ENCODE data around the gene MAVS.
A peak's percentile ranks its signal among the peaks of the same experiment; 100 is the strongest.

MAVS gene

DNA sequence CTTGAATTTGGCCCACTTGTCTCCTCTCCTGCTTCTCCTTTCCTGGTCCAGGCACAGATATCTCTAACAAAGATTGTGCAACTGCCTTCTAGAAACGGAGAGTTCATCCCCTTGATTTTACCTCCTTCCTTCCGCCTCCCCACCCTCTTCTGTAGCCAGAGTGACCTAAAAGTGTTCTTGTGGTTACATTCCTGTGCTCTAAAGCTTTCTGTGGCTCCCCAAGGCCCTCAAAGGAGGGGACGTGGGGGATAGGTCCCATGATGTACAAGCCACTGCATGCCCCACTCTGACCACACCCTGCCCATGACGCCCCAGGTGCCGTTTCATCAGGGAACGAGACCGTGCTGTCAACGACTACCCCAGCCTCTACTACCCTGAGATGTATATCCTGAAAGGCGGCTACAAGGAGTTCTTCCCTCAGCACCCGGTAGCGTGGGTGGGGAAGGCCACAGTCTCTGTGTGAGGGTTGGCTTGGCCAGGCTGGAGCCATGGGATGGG is 42.3 kb upstream of the MAVS start:
- Histone ChIP-seq H3K27ac (ENCODE audit: low read depth, low read length) (no peak overlapping the region), H3K36me3 (ENCODE audit: control insufficient read depth, insufficient read depth, low read length) (peaks cover 28% of the 10 kb centered on the region), H3K4me1 (ENCODE audit: control insufficient read depth, insufficient read depth, low read length) (peaks cover 28% of the 10 kb centered on the region), H3K27me3 (ENCODE audit: control insufficient read depth, insufficient read depth, low read length) (no peaks in the 10 kb centered on the region), H3K4me3 (ENCODE audit: low read length) (no peak overlapping the region), H3K9ac (ENCODE audit: low read length) (no peak overlapping the region)

DNA sequence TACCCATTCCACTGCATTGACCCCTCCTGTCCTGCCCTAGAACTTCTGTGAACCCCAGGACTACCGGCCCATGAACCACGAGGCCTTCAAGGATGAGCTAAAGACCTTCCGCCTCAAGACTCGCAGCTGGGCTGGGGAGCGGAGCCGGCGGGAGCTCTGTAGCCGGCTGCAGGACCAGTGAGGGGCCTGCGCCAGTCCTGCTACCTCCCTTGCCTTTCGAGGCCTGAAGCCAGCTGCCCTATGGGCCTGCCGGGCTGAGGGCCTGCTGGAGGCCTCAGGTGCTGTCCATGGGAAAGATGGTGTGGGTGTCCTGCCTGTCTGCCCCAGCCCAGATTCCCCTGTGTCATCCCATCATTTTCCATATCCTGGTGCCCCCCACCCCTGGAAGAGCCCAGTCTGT is 41.9 kb upstream of the MAVS start:
- Histone ChIP-seq H3K36me3 (ENCODE audit: control insufficient read depth, insufficient read depth, low read length) (peaks cover 28% of the 10 kb centered on the region), H3K4me1 (ENCODE audit: control insufficient read depth, insufficient read depth, low read length) (peaks cover 28% of the 10 kb centered on the region), H3K9ac (ENCODE audit: low read length) (no peak overlapping the region), H3K27me3 (ENCODE audit: control insufficient read depth, insufficient read depth, low read length) (no peaks in the 10 kb centered on the region), H3K4me3 (ENCODE audit: low read length) (no peak overlapping the region), H3K27ac (ENCODE audit: low read depth, low read length) (peak overlapping the region; percentile 96)

DNA sequence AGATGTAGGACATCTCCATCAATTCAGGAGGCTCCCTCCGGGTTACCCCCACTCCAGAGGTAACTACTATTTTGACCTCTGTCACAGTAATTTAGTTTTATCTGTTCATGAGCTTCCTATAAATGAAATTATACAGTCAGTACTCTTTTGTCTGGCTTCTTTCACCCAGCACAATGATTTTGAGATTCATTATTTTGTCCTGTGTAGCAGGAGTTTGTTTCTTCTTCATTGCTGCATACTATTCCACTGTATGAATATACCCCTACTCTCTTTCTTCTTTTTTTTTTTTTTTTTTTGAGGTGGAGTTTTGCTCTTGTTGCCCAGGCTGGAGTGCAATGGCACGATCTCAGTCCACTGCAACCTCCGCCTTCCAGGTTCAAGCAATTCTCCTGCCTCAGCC is 38.1 kb upstream of the MAVS start:
- H3K27me3 ChIP-seq (ENCODE audit: control insufficient read depth, insufficient read depth, low read length) = no peaks in the 10 kb centered on the region
- H3K4me3 ChIP-seq (ENCODE audit: low read length) = no peak overlapping the region
- H3K27ac ChIP-seq (ENCODE audit: low read depth, low read length) = peak overlapping the region; percentile 96
- H3K4me1 ChIP-seq (ENCODE audit: control insufficient read depth, insufficient read depth, low read length) = peaks cover 43% of the 10 kb centered on the region
- H3K9ac ChIP-seq (ENCODE audit: low read length) = no peak overlapping the region
- H3K36me3 ChIP-seq (ENCODE audit: control insufficient read depth, insufficient read depth, low read length) = peaks cover 12% of the 10 kb centered on the region

- peak overlapping the region; percentile 79 for H3K4me3 ChIP-seq (ENCODE audit: low read length)
- peak overlapping the region; percentile 88 for H3K27ac ChIP-seq (ENCODE audit: low read depth, low read length)
- H3K36me3 ChIP-seq (ENCODE audit: control insufficient read depth, insufficient read depth, low read length) = no peaks in the 10 kb centered on the region
- H3K4me1 ChIP-seq (ENCODE audit: control insufficient read depth, insufficient read depth, low read length) = peaks cover 33% of the 10 kb centered on the region
- H3K27me3 ChIP-seq (ENCODE audit: control insufficient read depth, insufficient read depth, low read length) = no peaks in the 10 kb centered on the region
- peak overlapping the region; percentile 32 for H3K9ac ChIP-seq (ENCODE audit: low read length)
These were observed 35.0 kb upstream of the MAVS start for GRCh38 chr20:3811467-3812258.

DNA sequence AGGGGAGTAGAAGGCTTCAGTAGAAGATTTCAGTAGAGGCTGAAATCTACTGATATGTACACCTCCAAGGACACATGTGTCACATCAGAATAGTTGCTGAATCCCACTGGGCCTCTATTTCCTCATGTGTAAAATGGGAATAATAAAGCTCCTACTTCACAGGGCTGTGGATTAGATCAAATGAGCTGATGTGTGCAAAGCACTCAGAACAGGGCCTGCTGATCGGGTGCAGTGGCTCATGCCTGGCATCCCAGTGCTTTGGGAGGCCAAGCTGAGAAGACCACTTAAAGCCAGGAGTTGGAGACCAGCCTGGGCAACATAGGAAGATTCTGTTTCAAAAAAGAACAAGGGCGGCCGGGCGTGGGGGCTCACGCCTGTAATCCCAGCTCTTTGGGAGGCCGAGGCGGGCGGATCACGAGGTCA is 34.4 kb upstream of the MAVS start:
- H3K27me3 ChIP-seq (ENCODE audit: control insufficient read depth, insufficient read depth, low read length) = no peaks in the 10 kb centered on the region
- H3K4me1 ChIP-seq (ENCODE audit: control insufficient read depth, insufficient read depth, low read length) = peaks cover 27% of the 10 kb centered on the region
- peak overlapping the region; percentile 32 for H3K9ac ChIP-seq (ENCODE audit: low read length)
- peak overlapping the region; percentile 22 for H3K4me3 ChIP-seq (ENCODE audit: low read length)
- H3K36me3 ChIP-seq (ENCODE audit: control insufficient read depth, insufficient read depth, low read length) = no peaks in the 10 kb centered on the region
- peak overlapping the region; percentile 88 for H3K27ac ChIP-seq (ENCODE audit: low read depth, low read length)

DNA sequence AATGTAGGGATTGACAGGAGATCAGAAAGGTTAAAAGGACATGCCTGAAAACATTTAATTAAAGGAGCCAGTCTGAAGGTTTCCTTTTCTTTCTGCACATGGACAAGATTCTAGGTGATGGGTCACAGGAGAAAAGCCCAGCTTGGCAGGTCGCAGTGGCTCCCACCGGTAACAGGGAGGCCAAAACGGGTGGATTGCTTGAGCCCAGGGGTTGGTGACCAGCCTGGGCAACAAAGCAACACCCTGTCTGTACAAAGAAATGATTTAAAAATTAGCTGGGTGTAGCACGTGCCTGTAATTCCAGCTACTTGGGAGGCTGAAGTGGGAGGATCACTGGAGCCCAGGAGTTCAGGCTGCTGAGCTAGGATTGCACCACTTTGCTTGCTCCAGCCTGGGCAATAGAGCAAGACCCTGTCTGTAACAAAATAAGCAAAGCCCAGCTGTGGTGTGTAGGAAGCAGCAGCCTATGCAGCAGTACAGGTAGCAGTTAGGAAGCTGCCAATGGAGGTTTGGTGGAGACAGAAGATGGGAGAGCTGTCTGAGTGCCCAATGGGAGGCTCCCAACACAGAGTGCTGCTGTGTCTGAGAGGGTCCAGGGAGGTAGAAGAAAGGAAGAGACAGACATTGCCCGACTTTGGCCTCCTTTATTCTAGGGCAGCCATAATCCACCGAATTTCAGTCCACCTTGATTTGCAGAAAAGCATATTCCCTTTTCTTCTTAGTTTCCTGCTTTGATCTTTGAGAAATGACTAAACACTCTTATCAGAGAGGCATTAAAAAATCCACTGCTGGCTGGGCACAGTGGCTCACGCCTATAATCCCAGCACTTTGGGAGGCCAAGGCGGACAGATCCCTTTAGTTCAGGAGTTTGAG is 33.4 kb upstream of the MAVS start:
- Histone ChIP-seq H3K4me1 (ENCODE audit: control insufficient read depth, insufficient read depth, low read length) (peaks cover 20% of the 10 kb centered on the region), H3K4me3 (ENCODE audit: low read length) (no peak overlapping the region), H3K9ac (ENCODE audit: low read length) (no peak overlapping the region), H3K27me3 (ENCODE audit: control insufficient read depth, insufficient read depth, low read length) (no peaks in the 10 kb centered on the region), H3K36me3 (ENCODE audit: control insufficient read depth, insufficient read depth, low read length) (no peaks in the 10 kb centered on the region), H3K27ac (ENCODE audit: low read depth, low read length) (no peak overlapping the region)

- H3K27me3 ChIP-seq (ENCODE audit: control insufficient read depth, insufficient read depth, low read length) = no peaks in the 10 kb centered on the region
- H3K4me1 ChIP-seq (ENCODE audit: control insufficient read depth, insufficient read depth, low read length) = peaks cover 19% of the 10 kb centered on the region
- H3K4me3 ChIP-seq (ENCODE audit: low read length) = no peak overlapping the region
These were observed 32.6 kb upstream of the MAVS start for GRCh38 chr20:3813848-3814581.

GRCh38 chr20:3814928-3815495 is 31.6 kb upstream of the MAVS start:
- no peaks in the 10 kb centered on the region for H3K36me3 ChIP-seq (ENCODE audit: control insufficient read depth, insufficient read depth, low read length)
- no peak overlapping the region for H3K4me3 ChIP-seq (ENCODE audit: low read length)
- no peak overlapping the region for H3K9ac ChIP-seq (ENCODE audit: low read length)
- H3K4me1 ChIP-seq (ENCODE audit: control insufficient read depth, insufficient read depth, low read length) = peaks cover 24% of the 10 kb centered on the region
- H3K27me3 ChIP-seq (ENCODE audit: control insufficient read depth, insufficient read depth, low read length) = no peaks in the 10 kb centered on the region
- no peak overlapping the region for H3K27ac ChIP-seq (ENCODE audit: low read depth, low read length)

More at GRCh38 chr20:3813848-3814581, 32.6 kb upstream of the MAVS start:
- H3K9ac ChIP-seq (ENCODE audit: low read length) = no peak overlapping the region
- no peaks in the 10 kb centered on the region for H3K36me3 ChIP-seq (ENCODE audit: control insufficient read depth, insufficient read depth, low read length)
- H3K27ac ChIP-seq (ENCODE audit: low read depth, low read length) = no peak overlapping the region

GRCh38 chr20:3815703-3816315 is 30.8 kb upstream of the MAVS start:
- Histone ChIP-seq H3K27ac (ENCODE audit: low read depth, low read length) (no peak overlapping the region), H3K27me3 (ENCODE audit: control insufficient read depth, insufficient read depth, low read length) (no peaks in the 10 kb centered on the region), H3K4me3 (ENCODE audit: low read length) (no peak overlapping the region), H3K4me1 (ENCODE audit: control insufficient read depth, insufficient read depth, low read length) (peaks cover 21% of the 10 kb centered on the region), H3K9ac (ENCODE audit: low read length) (no peak overlapping the region), H3K36me3 (ENCODE audit: control insufficient read depth, insufficient read depth, low read length) (no peaks in the 10 kb centered on the region)

- H3K27me3 ChIP-seq (ENCODE audit: control insufficient read depth, insufficient read depth, low read length) = no peaks in the 10 kb centered on the region
- peak overlapping the region; percentile 49 for H3K9ac ChIP-seq (ENCODE audit: low read length)
These were observed 28.2 kb upstream of the MAVS start for GRCh38 chr20:3818155-3819151.

More at GRCh38 chr20:3818155-3819151, 28.2 kb upstream of the MAVS start:
- H3K4me3 ChIP-seq (ENCODE audit: low read length) = no peak overlapping the region
- peaks cover 13% of the 10 kb centered on the region for H3K4me1 ChIP-seq (ENCODE audit: control insufficient read depth, insufficient read depth, low read length)
- H3K27ac ChIP-seq (ENCODE audit: low read depth, low read length) = peak overlapping the region; percentile 66
- H3K36me3 ChIP-seq (ENCODE audit: control insufficient read depth, insufficient read depth, low read length) = peaks cover 6% of the 10 kb centered on the region

All from rectal smooth muscle tissue (tissue), 1 donor.